Inflammatory macrophage (primary cell): ENCODE data around the gene PTPRO.
"Not testable (repeated sequence)": the region's sequence is repeated elsewhere in the genome, so short reads cannot be mapped to it uniquely, and the experiment has no call there.

Source experiments
- DNase-seq, 2 donors: peaks; one replicate each; pipeline ENCODE4 v3.0.0-alpha.2; 2020 to 2022

PTPRO gene

DNA sequence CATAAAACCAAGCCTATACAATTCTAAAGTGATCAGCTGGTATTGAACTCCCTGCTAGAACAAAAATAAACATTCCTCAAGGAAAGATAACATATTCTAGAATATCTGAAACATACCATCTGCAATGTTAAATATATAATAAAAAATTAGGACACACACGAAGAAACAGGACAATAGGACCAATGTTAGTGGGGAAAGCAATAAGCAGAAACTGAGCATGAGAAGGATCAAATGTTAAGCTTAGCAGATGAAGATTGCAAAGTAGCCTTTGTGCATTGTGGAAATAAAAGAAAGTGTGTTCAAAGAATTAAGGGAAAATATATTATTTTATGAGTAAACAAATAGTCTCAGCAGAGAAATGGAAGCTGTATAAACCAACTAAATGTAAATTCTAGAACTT lies 286.1 kb downstream of the PTPRO start:
- no peak for DNase-seq

DNA sequence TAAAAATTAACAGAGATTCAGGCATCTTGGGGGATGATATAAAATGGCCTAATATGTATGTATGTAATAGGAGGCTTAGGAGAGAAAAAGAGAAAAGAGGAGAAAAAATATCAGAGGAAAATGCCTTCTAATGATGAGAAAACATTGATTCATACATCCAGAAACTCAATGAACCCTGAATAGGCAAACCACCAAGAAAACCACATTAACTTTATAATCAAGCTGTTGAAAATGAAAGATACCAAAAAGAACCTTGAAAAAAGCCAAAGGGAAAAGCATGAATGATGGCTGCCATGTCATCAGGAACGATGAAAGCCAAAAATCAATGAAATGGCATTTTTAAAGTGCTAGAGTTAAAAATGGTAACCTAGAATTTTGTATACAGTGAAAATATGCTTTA lies 286.6 kb downstream of the PTPRO start:
- no peak for DNase-seq

DNA sequence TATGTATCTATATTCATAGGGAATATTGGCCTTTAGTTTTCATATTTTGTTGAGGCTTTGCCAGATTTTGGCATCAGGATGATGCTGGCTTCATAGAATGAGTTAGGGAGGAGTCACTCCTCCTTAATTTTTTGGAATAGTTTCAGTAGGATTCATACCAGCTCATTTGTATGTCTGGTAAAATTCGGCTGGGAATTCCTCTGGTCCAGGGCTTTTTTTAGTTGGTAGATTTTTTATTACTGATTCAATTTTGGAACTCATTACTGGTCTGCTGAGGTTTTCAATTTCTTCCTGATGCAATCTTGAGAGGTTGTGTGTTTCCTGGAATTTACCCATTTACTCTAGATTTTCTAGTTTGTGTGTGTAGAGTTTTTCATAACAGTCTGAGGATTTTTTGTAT lies 291.7 kb downstream of the PTPRO start:
- DNase-seq: no peak

DNA sequence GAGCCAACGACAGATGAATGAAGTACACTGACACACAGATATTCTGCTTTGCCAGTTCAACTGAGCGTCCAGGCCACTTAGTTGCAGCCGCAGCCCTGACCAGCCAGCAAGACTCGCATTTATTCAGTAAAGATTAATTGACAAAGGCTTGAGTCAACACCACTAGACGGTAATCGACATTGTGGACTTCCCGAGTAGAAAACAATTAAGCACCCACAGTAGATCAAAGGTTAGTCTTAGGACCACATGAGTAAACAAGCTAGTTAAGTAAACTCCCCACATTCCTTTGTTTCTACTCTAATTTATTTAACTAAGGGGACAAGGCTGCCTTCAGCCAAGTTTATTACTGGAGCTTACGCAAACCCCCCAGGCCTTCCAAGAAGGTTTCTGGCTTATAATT lies 294.2 kb downstream of the PTPRO start:
- DNase-seq: not testable (repeated sequence)

DNA sequence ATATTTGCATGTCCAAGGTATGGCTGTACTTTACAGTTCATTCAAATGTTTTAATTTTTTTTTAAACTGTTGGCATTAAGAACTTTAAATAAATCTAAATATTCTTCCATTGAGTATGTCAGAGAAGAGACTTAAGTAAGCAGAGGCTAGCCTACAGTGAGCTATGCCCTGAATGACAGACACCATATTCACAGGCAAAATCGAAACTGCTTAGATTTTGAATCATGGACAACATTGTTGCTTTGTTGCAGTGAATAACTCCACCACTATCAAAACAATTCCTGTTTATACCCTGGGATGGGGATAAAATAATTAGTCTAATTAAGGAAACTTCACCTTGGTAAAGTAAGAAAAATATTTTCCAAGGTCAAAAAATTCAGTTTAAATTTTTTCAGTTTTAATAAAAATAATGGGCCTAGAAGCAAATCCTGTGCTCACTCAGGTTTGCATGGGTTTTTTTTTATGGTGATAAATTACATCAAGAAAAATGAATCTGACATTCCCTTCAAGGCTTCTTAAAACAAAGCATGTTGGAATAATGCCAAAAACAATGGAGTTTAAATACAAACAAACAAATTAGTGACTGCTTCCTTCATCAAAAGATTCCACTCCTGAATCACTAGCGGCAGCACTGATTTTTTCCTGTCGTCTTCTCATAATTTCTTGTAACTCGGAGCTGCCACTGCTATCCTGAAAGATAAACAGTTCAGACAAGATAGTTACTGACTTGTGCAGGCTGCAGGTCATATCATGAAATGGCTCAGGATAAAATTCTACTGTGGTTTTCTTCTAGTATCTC lies 298.6 kb downstream of the PTPRO start:
- DNase-seq: no peak

DNA sequence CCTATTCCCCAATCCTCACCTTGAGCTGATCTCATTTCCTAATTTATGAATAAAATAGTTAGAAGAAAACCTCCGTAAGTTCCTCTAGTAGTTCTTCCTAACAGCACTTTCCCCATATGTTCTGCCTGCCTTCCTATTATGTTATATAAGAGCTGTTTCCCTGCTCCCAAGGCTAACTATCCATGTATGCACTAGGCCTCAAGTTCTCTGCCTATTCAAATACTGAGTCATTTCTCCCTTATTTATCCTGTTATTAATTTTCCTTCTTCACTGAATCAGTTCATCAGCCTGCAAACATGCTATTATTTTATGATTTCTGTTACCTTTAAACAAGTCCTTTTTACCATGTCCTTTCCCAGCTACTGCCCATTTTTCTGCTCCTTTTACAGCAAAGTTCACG lies 302.8 kb downstream of the PTPRO start:
- no peak for DNase-seq

DNA sequence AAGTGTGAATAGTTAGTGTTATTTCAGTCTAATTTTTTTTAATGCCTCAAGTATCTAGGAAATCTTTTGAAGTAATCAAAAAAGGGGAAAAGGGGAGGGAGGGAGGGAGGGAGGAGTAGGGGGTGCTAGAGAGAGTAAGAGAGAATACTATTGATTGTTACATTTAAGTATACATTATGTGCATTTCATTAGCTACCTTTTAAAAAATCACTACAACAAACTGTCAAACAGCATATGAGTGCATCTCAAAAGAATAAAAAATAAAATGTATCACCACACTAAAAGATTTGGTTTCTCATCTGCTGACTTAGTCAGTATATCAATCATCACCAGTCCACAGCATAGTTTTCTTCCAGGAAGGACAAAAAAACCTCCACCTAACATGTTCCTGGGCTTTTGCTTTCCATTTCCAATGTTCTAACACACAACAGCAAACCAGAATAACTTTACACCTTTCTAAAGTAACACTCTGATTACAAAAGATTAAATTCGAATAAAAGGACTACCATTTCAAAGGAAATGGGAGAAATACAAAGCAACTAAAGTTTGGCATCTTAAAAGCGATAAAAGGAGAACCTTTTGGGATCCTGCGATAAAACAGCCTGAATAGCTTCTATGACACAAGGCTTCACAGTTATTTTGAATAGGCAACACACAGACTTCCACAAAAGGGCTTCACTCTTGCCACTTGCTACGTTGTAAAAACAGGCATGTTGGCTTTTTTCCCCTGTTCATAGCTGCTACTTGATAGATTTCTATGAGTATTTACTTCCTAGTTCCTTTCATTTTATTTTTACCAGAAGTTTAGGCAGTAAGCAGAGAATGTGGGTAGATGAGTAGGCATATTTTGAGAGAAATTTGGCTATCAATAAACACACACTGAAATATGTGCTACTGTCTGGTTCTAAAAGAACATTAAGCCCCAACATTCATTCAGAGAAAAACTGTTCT lies 306.0 kb downstream of the PTPRO start:
- peak; percentile 19 to 26 for DNase-seq

DNA sequence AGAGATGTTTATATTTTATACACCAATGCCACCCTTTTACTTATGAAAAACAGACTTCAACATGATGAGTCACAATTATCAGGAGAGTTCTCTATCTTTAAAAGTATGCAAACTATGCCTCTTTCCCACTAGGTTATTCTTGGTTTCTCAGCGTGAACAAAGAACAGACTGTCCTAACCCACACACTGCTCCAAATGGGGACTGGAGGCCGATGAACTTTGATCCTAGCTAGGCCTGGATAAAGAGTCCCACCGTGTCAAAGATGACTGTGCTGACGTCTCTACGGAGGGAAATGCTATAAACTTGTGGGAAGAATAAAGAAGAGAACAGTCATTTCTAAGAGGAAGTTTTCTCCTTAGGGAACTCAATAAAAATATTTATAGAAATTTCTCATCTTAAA lies 306.8 kb downstream of the PTPRO start:
- DNase-seq: peak; percentile 40 to 43

DNA sequence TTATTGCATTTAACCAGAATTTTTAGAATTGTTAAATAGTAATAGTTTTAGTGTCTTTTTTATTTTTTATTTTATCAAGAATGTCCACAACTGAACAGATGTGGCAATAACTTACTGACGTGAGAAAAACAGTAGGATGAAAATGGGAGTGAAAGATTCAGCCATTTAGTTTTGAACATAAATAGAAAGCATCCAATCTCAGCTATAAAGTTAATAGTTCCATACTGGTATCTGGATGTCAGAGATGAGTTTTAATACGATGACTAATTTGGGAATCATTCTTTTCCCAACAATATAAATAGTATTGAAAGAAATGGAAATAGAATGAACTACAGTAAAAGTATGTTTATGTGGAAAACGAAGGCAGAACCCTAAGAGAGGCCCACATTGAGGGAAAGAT lies 307.5 kb downstream of the PTPRO start:
- DNase-seq: no peak

DNA sequence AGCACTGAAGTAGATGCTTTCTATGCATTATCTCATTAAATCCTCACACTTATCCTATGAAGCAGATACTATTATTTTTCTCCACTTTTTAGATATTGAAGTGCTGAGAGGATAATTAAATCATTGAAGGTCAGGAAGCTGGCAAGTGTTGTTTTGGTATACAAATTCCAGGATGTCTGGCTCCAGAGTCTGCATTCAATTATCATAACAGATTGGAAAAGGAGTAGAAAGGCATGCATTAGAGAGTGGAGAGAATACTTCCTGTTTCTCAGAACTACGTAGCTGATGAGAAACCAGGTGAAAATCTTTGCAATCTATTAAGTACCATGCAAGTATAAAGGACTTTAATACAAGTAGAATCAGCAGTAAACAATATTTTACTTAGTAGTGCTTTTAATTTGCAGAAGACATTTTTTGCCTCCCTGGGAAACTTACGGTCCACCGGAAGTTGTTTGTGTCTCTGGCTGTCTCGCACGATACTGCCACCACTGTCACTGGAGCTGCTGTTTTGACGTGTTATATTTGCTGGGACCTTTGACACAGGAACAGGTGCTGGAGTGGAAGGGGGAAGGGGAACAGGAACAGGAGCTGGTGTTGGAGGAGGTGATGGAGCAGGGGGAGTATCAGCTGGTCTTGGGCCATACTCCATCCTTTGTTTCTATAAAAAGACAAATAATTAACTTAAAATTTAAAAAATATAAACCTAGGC lies 308.9 kb downstream of the PTPRO start:
- no peak for DNase-seq

DNA sequence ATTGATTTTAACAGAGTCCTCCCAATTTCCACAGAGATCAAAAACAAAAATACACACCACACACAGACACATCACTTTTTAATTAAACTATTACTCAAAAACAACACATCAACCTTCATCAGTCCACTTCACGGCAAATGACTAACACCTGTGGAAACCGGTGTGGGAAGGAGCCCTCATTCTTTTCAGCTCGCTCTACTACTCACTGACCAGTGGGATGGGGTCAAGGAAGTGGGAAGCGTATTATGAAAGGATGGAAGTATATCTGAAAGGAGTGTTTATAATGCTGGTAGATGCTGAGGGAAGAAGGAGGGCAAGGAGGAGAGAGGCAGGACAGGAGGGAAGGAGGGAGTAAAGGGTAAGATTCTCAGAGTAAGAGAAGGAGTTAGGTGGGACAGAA lies 310.4 kb downstream of the PTPRO start:
- DNase-seq: no peak

DNA sequence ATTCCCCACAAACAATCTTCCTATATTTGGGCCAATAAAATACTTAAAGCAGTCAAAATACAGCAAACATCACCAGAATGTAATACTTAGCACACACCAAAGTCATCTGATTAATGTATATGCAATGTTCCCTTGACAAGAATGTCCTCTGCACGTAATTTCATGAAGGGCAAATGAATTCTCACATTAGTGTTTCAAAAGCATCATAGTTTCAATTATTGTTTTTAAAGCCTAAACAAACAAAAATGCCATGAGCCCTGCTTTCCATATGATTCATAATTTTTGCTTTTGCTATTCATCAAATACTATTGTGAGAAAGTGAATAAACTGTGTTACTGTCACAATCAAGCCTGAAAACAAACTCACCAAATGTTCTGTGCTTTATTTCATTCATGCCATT lies 310.9 kb downstream of the PTPRO start:
- no peak for DNase-seq

DNA sequence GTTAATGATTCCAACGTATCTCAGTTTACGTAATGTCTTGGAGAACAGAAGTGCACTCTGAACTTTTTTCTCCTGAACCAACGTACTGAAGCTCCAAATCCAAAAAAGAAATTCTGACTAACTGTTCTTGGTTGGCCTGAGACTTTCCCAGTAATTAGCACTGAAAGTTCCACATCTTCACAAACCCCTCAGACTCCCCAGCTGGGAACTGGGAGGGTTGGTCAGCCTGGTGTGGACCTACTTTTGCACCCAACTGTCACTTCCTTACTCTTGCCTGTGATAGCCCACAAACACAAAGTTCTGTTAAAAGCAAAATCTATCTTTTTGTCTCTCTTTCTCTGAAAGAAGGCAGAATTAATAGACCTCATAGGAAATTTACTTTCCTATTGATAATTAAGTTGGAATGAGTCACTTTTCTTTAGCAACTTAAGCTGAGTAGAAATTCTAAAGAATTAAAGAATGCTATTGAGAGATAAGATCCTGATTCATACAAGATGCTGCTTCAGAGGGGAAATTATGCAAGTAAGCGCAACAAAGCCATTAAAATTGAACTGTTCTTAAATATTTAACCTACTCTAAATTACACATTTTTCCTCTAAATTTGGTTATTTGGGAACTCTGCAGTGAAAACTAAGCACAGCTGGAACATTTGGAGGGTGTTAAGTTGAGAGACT lies 311.8 kb downstream of the PTPRO start:
- no peak for DNase-seq

DNA sequence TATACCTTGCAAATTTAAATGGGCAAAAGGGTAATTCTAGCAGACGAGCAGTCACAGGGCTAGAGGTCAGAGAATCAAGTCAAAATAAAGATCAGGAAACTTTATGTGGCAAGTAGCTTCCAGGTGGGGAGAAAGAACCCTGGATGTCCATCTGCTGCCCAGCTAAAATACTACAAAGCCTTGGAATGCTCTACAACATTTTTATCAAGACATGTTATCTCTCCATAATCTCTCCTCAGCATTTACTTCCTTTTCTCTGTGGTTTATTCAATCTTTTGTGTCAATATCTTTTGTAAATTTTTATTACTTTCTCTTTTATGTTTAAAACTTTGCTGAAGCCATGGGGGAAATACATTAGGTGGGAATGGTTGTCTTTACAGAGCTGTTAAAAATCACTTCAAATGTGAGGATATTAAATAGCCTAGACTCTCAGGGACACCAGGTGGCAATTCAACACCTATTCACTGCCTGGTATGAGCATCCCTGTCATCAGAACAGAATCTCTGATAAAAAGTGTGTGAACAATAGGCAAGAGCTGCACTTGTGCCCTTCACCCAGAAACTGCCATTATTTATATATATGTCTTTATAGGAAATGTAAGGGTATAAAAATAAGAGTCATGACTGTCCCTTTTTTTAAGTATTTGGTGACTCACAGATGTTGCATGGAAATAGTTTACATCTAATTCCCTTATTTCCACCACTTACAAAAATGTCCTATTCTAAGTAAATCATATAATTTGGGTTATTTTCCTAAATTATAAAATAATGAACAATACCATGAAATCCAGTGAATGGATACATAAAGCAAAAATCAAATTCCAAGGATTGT lies 314.0 kb downstream of the PTPRO start:
- DNase-seq: no peak

DNA sequence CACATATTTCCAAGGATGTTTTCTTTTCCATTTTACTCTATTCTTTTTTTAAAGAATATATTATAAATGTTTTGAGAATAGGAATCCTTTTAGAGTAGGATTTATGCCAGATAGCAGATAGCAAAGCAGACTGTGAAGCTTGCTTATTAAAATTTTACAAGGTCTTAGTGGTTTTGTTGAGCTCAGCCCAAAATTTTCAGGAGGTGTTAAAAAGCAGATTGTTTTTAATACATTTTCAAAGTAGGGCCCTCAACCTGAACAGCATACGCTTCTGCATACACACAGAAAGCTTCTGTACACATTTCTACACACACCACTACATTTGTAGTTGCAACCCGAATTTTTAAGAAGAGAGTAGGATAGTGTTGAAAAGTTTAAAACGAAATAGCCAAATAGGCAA lies 315.9 kb downstream of the PTPRO start:
- DNase-seq: no peak

DNA sequence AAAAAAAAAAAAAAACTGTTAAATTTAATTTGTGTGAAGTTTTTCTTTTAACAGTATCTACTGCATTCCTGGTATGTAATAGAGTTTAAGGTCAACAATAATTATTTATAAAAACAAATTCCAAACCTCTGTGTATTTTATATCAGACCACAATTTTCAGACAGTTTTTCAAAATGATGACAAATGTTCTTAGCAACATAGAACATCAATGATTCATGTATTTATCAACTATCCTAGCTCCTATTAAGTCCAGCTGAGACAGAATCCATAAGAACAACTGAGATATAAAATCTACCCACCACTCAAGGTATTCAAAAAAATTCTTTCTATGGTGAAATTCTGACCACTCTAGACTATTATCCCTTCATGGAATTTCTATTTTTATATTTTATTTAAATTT lies 322.4 kb downstream of the PTPRO start:
- DNase-seq: no peak

DNA sequence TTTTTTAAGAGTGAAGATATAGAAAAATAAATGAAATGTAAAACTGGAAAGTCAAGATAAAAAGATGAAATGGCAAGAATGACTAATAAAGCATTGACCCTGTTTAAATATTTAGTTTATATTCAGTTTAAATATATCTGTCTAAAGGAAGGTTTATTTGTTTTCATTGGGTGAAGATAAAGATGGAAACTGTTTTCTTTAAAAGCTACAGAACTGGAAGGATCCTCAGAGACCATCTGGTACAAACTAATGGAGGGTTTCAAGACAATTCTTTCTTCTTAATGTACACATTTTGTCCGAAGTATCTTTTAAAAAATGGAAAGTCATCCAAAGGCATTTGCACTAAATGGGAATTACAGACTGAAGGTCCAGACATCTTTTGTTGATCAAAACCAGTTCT lies 324.3 kb downstream of the PTPRO start:
- no peak for DNase-seq
